PC-3 (cell line): Measurements from ENCODE around the gene MEI4.

Experiments used
- EZH2 ChIP-seq: fragments of 300-600 bp; sonication (generic); IDR thresholded peaks from one replicate; pipeline ENCODE4 v1.6.1; 2017; ENCODE audit warnings: antibody characterized with exemption, mild to moderate bottlenecking, low read length; ENCODE audit not compliant: unreplicated experiment
- EZH2phosphoT487 ChIP-seq: fragments of 300-600 bp; sonication (generic); IDR thresholded peaks from 2 replicates; pipeline ENCODE4 v1.6.1; 2018; ENCODE audit warnings: mild to moderate bottlenecking, antibody characterized with exemption, low read length, borderline replicate concordance
- TF ChIP-seq, protein P1 (sequence below): fragments of 300-600 bp; sonication (generic); conservative IDR thresholded peaks from 2 replicates; pipeline ENCODE4 v1.5.1; 2017; ENCODE audit warnings: antibody characterized with exemption, low read depth, mild to moderate bottlenecking, low read length

DNA sequence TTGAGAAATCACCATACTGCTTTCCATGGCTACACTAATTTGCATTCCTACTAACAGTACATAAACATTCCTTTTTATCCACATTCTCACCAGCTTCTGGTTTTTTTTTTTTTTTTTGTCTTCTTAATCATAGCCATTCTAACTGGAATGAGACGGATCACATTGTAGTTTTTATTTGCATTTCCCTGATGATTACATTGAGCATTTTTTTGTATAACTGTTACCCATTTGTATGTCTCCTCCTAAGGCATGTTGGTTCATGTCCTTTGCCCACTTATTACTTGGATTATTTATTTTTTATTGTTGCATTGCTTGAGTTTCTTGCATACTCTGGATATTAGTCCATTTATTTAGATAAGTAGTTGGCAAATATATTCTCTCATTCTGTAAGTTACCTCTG, 258.0 kb downstream of the MEI4 start:
- TF ChIP-seq, protein P1, sequence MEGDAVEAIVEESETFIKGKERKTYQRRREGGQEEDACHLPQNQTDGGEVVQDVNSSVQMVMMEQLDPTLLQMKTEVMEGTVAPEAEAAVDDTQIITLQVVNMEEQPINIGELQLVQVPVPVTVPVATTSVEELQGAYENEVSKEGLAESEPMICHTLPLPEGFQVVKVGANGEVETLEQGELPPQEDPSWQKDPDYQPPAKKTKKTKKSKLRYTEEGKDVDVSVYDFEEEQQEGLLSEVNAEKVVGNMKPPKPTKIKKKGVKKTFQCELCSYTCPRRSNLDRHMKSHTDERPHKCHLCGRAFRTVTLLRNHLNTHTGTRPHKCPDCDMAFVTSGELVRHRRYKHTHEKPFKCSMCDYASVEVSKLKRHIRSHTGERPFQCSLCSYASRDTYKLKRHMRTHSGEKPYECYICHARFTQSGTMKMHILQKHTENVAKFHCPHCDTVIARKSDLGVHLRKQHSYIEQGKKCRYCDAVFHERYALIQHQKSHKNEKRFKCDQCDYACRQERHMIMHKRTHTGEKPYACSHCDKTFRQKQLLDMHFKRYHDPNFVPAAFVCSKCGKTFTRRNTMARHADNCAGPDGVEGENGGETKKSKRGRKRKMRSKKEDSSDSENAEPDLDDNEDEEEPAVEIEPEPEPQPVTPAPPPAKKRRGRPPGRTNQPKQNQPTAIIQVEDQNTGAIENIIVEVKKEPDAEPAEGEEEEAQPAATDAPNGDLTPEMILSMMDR, result no peak
- TF ChIP-seq EZH2 (no peak), EZH2phosphoT487 (no peak)
